Activated T-cell treated with anti-CD3 and anti-CD28 coated beads, Interleukin-2, amount 50 U/mL, for 24 hours (primary cell): ENCODE measurements around the gene HEXA.

ENCODE experiments used
- DNase-seq: peaks from one replicate; pipeline ENCODE4 v3.0.0-alpha.2; 2020
- H3K27ac Mint-ChIP-seq: 2 replicates; pipeline ENCODE4 v1.8.0; 2020; ENCODE audit warnings: mild to moderate bottlenecking, mixed read lengths
- H3K27me3 Mint-ChIP-seq: 2 replicates; pipeline ENCODE4 v1.8.0; 2020; ENCODE audit warnings: mixed read lengths
- H3K36me3 Mint-ChIP-seq: 2 replicates; pipeline ENCODE4 v1.8.0; 2020; ENCODE audit warnings: low read depth, mixed read lengths
- H3K4me1 Mint-ChIP-seq: 2 replicates; pipeline ENCODE4 v1.8.0; 2020; ENCODE audit warnings: low read depth, mixed read lengths
- H3K4me3 Mint-ChIP-seq: 2 replicates; pipeline ENCODE4 v1.8.0; 2020; ENCODE audit warnings: mild to moderate bottlenecking, moderate library complexity, mixed read lengths
- H3K9me3 Mint-ChIP-seq: 2 replicates; pipeline ENCODE4 v1.8.0; 2020; ENCODE audit warnings: mixed read lengths

HEXA gene

DNA sequence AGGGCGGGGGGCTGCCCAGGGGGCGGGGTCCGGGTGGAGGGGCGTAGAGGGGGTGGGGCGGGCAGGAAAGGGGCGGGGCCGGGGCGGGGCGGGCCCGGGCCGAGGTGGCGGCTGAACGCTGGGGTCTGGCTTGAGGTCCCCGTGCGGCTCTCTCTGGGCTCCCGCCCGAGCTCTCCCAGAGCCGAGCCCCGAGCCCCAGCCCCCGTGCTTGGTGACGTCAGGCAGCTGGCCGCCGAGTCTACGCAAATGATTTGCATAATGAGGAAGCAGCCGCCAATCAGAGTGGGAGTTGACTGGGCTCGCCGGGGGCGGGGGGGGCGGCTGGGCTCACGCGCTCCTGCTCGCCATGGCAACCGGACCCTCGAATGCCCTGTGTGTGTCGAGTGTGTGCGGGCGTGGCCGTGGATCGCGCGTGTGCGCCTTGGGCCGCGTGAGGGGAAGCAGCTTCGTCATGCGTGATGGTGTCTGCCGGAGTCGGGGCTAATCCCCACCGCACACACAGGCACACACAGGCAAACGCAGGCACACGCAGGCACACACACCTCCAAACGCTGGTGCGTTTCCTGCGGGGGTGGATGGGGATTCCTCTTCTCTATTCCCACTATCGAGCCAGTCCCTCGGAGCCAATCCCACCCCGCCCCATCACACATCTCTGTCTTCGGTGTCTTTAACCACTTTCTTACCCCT, 55.7 kb downstream of the HEXA start, which contains the start of gene CELF6:
TSS of gene CELF6 (minus strand) at position 173 of the 687 bp plus-strand sequence. CDS start 283 bp downstream, outside the sequence.
- peak; percentile 78 for DNase-seq
- peaks cover 3% of the 10 kb centered on the region for H3K9me3 Mint-ChIP-seq
- peaks cover 21% of the 10 kb centered on the region for H3K4me1 Mint-ChIP-seq
- H3K36me3 Mint-ChIP-seq = peaks cover 7% of the 10 kb centered on the region
- H3K4me3 Mint-ChIP-seq = peak within 1 kb of the TSS; percentile 80
- H3K27me3 Mint-ChIP-seq = peaks cover 8% of the 10 kb centered on the region
- peak within 1 kb of the TSS; percentile 27 for H3K27ac Mint-ChIP-seq

DNA sequence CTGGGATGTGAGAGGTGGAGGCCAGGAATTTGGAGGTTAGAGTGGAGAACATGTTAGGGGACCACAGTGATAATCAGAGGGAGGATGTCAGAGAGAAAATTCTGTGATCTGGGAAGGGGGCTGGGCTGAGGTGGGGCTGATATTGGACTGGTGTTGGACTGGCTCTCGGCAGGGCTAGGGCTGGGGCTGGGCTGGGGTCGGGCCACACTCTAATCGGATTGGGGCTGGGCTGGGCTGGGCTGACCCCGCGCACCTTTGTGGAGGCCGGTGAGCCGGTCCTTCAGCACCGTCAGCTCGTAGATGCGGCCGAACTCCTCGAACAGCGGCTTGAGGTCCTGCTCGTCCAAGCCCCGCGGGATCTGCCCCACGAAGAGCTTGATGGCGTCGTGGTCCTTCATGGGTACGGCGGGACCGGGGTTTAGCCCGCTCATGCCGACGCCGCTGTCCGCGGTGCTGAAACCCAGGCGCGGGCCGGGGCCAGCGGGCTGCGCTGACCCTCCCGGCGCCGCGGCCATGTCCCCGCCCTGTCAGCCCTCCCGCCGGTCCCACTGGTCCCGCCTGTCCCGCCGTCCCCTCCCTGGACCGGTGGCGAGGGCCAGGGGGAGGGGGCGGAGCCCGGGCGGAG, 56.3 kb downstream of the HEXA start:
- DNase-seq = peak; percentile 63
- Mint-ChIP-seq H3K4me3 (peak overlapping the region; percentile 55), H3K9me3 (peaks cover 2% of the 10 kb centered on the region), H3K27me3 (peaks cover 8% of the 10 kb centered on the region), H3K4me1 (peaks cover 21% of the 10 kb centered on the region), H3K27ac (no peak overlapping the region), H3K36me3 (peaks cover 3% of the 10 kb centered on the region)

DNA sequence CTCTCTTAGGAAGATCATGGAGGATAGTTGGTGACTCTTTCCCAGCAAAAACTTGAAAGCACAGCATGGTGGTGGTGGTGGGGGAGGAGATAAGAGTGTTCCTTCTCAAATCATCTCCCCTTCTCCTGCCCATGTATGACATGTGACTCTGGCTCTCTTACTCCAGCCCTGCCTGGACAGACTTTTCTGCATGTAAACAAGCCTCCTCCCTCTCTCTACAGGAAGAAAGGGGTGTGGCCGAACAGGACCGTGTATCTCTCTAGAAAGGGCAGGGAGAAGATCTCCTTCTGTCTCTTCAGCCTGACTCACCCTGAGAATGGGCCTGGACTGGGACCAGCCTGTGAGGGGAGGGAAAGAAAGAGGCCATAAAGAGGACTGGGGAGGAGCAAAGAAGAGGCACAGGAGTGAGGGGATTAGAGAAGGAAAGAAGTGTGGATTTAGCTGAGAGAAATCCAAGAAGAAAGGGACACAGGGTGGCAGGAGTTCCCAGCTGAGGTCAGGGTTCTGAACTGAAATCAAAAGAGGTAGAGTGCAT, 57.3 kb downstream of the HEXA start:
- peaks cover 8% of the 10 kb centered on the region for H3K27me3 Mint-ChIP-seq
- DNase-seq = no peak
- H3K27ac Mint-ChIP-seq = no peak overlapping the region
- peaks cover 21% of the 10 kb centered on the region for H3K4me1 Mint-ChIP-seq
- peak overlapping the region; percentile 55 for H3K4me3 Mint-ChIP-seq
- H3K36me3 Mint-ChIP-seq = no peaks in the 10 kb centered on the region
- H3K9me3 Mint-ChIP-seq = no peaks in the 10 kb centered on the region

DNA sequence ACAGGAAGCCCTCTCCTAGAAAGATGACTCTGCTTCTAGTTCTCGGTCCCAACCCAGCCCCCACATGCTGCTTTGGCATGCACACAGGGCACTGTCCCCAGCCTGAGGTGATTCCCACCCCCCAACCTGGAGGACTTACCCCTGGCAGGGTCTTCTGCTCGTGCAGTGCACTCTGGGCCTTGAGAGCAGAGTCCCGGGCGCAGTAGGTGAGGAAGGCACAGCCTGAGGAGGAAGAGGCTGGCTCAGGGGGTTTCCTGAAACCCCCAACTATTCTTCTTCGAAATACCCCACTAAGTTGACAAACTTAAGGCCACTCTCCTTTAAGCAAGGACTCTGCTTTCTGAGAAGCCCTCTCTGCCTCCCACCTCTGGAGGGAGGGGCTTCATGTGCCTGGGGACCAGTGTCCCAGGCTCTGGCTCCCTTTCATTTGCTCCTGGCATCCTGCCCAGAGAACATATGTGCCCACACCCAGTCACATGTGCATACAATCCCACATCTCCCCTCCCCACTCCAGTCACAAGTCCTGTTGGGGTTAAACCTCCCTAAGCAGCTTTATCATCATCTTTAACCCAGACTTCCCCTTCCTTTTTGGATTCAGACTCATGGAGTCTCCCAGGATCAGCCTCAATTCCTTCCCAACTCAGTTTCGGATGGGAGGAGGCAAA, 60.0 kb downstream of the HEXA start:
- Mint-ChIP-seq H3K4me3 (no peak overlapping the region), H3K27me3 (peaks cover 8% of the 10 kb centered on the region), H3K36me3 (no peaks in the 10 kb centered on the region), H3K4me1 (peaks cover 19% of the 10 kb centered on the region), H3K27ac (no peak overlapping the region), H3K9me3 (no peaks in the 10 kb centered on the region)
- DNase-seq = no peak

DNA sequence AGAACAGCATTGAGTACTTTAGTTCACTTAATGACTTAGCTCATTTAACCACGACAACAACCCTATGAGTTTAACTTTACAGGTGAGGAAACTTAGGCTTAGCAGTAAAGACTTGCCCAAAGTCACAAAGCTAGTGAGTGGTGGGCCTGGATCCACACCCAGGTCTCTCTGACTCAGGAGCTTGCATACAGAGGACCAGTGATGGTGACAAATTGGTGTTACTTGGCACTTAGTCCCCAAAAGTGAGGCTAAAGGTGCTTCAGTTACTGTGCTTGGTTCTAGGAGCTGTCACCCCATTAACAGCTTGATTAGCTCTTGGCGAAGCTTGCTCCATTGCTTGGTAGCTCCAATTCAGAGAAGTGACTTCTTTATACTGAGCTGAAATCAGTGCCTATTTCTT, 61.9 kb downstream of the HEXA start:
- peaks cover 4% of the 10 kb centered on the region for H3K27me3 Mint-ChIP-seq
- H3K4me1 Mint-ChIP-seq = peaks cover 7% of the 10 kb centered on the region
- DNase-seq = no peak
- no peak overlapping the region for H3K4me3 Mint-ChIP-seq
- no peaks in the 10 kb centered on the region for H3K9me3 Mint-ChIP-seq
- H3K27ac Mint-ChIP-seq = no peak overlapping the region
- H3K36me3 Mint-ChIP-seq = no peaks in the 10 kb centered on the region

DNA sequence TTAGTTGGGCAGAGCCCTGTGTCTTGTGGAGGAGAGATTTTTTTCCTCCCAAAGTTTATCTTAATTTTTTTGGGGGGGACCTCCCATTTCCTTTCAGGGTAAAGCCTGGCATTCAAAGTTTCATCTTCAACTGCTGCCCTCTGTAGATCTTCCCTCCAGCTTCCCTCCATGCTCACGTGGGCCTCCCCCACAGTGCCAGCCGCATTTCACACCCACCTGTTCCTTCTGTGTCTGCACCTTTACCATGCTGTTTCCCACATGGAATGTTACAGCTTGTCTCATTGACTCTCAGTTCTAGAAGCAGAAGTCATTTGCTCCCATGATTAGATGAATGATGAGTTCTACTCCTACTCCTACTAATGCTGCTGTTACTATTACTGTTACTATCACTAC, 62.4 kb downstream of the HEXA start:
- Mint-ChIP-seq H3K27ac (no peak overlapping the region), H3K36me3 (no peaks in the 10 kb centered on the region), H3K9me3 (no peaks in the 10 kb centered on the region), H3K4me1 (peaks cover 3% of the 10 kb centered on the region), H3K27me3 (no peaks in the 10 kb centered on the region), H3K4me3 (no peak overlapping the region)
- no peak for DNase-seq

DNA sequence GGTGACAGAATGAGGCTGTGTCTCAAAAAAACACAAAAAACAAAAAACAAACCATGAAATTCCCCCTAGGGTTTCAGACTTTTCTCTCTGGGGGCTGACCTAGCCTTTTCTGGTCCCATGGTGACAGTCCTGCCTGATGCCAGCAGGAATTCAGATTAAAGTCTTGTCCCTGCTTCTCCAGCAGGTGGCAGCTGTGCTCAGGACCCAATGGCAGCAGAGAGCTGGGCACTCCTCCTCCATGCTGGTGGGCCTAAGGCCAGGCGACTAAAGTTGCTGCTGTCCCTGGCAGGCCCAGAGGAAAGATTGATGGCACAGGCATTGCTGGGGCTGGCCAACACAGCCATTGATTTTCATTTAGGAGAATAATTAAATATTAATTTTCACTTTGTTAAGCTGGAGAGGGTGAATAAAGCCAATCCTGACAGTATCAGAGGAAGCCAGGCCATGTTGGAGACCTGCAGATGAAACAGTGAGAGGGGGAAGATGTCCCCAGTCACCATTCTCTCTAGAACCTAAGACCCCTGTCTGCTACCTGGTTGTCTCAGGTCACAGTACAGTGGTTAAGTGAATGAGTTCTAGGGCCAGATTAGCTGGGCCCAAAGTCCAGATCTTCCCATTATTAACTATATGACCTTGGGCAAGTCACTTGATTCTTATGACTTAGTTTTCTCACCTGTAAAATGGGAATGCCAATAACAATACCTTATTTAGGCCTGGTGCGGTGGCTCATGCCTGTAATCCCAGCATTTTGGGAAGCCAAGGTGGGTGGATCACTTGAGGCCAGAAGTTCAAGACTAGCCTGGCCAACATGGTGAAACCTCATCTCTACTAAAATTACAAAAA, 63.0 kb downstream of the HEXA start:
- Mint-ChIP-seq H3K36me3 (no peaks in the 10 kb centered on the region), H3K4me1 (peaks cover 3% of the 10 kb centered on the region), H3K27ac (no peak overlapping the region), H3K4me3 (no peak overlapping the region), H3K9me3 (no peaks in the 10 kb centered on the region), H3K27me3 (no peaks in the 10 kb centered on the region)
- peak; percentile 68 for DNase-seq

DNA sequence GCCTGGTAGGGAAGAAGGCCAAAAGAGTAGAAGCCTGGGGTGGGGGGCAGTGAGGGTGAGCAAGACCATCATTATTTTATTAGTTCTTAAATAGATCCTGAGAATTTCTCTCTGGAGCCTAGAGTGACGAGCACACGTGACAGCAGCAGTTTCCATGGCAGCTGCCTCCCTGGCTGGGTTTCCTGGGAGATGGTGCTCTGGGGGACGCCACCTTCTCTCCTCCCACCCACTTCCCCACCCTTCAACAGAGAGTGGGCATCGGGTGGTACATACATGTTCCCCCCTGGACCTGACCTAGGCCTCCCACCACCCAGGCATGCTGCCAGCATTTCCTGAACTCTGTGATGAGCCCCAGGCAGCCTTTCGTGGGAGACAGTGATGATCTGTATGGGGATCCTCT, 68.8 kb downstream of the HEXA start:
- Mint-ChIP-seq H3K4me3 (no peak overlapping the region), H3K27ac (no peak overlapping the region), H3K27me3 (no peaks in the 10 kb centered on the region), H3K9me3 (no peaks in the 10 kb centered on the region), H3K4me1 (peaks cover 11% of the 10 kb centered on the region), H3K36me3 (no peaks in the 10 kb centered on the region)
- DNase-seq = no peak

DNA sequence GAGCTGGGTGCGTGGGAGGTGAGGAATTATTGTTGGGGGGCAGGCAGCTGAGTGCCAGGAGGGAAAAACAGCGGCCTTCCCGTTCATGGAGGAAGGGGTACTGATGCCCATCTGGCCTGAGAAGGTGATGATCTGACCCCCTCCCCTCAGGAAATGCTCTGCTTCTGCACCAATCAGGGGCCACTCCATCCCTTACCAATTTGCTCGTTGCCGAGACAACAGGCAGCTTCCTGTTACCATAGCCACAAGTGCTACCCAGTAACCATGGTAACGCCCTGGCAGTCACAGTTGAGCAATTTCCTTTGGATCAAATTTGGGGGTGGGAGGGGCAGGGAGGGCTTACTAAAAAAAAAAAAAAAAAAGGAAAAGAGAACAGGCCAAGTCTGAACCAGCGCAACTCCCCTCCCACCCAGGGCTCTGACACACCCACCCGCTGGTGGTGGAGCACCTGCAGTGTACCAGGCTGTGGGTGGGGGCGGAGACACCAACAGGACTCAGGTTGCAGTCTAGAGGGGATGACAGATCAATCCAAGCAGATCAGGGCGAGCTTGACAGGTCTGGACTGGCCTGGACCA, 69.5 kb downstream of the HEXA start:
- H3K4me1 Mint-ChIP-seq = peaks cover 11% of the 10 kb centered on the region
- H3K36me3 Mint-ChIP-seq = no peaks in the 10 kb centered on the region
- H3K9me3 Mint-ChIP-seq = no peaks in the 10 kb centered on the region
- no peak for DNase-seq
- H3K27me3 Mint-ChIP-seq = no peaks in the 10 kb centered on the region
- no peak overlapping the region for H3K27ac Mint-ChIP-seq
- no peak overlapping the region for H3K4me3 Mint-ChIP-seq

DNA sequence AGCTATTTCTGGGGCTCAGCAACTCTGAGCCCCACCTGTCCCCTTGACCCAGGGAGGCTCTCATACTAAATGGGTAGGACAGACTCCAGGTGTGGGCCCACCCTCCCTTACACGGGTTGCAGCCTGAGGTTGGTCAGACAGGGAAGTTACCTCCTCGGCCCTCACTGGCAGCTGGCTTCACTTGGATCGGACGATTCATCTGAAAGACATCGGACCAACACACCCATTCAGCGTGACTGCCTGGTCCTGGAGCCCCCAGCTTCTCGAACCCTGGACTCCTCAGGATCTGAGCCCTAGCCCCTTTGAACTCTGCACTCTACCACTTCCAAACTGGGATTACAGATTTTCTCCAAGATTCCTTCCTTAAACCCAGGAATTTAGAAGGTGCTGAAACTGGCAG, 71.2 kb downstream of the HEXA start:
- no peak overlapping the region for H3K27ac Mint-ChIP-seq
- no peaks in the 10 kb centered on the region for H3K27me3 Mint-ChIP-seq
- H3K4me1 Mint-ChIP-seq = peaks cover 11% of the 10 kb centered on the region
- no peak for DNase-seq
- H3K9me3 Mint-ChIP-seq = no peaks in the 10 kb centered on the region
- no peaks in the 10 kb centered on the region for H3K36me3 Mint-ChIP-seq
- no peak overlapping the region for H3K4me3 Mint-ChIP-seq

DNA sequence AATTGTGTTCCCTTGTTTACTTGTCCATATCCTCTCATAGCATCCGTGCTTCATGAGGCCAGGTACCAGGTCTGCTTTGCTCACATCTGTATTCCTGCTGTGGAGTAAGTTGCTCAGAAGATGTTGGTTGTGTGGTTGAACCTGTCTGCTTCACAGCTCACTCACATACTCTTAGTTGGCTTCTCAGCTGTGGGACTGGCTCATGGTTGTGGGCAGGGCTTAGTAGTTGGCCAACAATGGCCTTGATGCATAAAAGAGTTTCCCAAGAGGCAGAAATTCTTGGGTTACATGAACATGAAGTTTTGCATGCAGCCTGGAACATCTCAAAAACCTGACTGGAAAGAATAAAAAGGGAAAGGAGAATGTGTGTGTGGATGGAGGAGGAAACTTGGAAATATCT, 72.9 kb downstream of the HEXA start:
- Mint-ChIP-seq H3K9me3 (no peaks in the 10 kb centered on the region), H3K27me3 (no peaks in the 10 kb centered on the region), H3K27ac (no peak overlapping the region), H3K4me1 (peaks cover 11% of the 10 kb centered on the region), H3K36me3 (no peaks in the 10 kb centered on the region), H3K4me3 (no peak overlapping the region)
- no peak for DNase-seq
